Endothelial cell of hepatic sinusoid (primary cell): ENCODE results near the gene SAYSD1.

Source experiments
- in situ Hi-C: cut with HindIII; loops from 2 replicates; pipeline ENCODE4 v1.10.0; 2017; ENCODE audit warnings: low sequenced_read_pairs

SAYSD1 gene

GRCh38 chr6:39059496-39060310, 55.3 kb downstream of the SAYSD1 start:
- in situ Hi-C loops = no loop called here

GRCh38 chr6:39058471-39059147, 56.4 kb downstream of the SAYSD1 start:
- in situ Hi-C loops = no loop called here

GRCh38 chr6:39057251-39058155, 57.5 kb downstream of the SAYSD1 start:
- in situ Hi-C loops = no loop called here

- in situ Hi-C loops = no loop called here
Observed at GRCh38 chr6:39056681-39057080, 58.3 kb downstream of the SAYSD1 start.

- in situ Hi-C loops = no loop called here
Observed at GRCh38 chr6:39056191-39056590, 58.8 kb downstream of the SAYSD1 start.

- in situ Hi-C loops = no loop called here
Observed at GRCh38 chr6:39055661-39056060, 59.3 kb downstream of the SAYSD1 start.

GRCh38 chr6:39054577-39055142, 60.3 kb downstream of the SAYSD1 start:
- in situ Hi-C loops = no loop called here
